Natural killer cell (primary cell): ENCODE measurements around the gene AP1S3. TPM values are rescaled to one million over a fixed set of nuclear protein-coding genes. Genes with fewer than 3 reads are reported as not detected.

Experiments used
- ATAC-seq, 3 donors: fragments of 150-1000 bp in 2 of 3; fragments of 200-7000 bp in 1 of 3; cut with Tn5 transposase; 1 replicate in 1 of 3; 2 replicates in 2 of 3; pipeline ENCODE4 v1.10.0; 2021; ENCODE audit warnings: mild to moderate bottlenecking in 2 of 3, moderate library complexity in 2 of 3
- DNase-seq, 2 donors: peaks; one replicate each; pipeline versions ENCODE4 v3.0.0 to v3.0.0-alpha.2; 2013 to 2021; ENCODE audit warnings: mixed read lengths in 1 of 2
- H3K27ac ChIP-seq: one replicate; pipeline ENCODE4 v1.5.1; 2013; ENCODE audit warnings: mild to moderate bottlenecking, low read length
- H3K27me3 ChIP-seq: one replicate; pipeline ENCODE4 v1.6.1; 2013; ENCODE audit warnings: low read length; ENCODE audit not compliant: control insufficient read depth, insufficient read depth
- H3K36me3 ChIP-seq: one replicate; pipeline ENCODE4 v1.6.1; 2013; ENCODE audit warnings: low read length; ENCODE audit not compliant: control insufficient read depth, insufficient read depth
- H3K4me1 ChIP-seq: one replicate; pipeline ENCODE4 v1.6.1; 2013; ENCODE audit warnings: low read length; ENCODE audit not compliant: control insufficient read depth, insufficient read depth
- H3K4me3 ChIP-seq: one replicate; pipeline ENCODE4 v1.5.1; 2013; ENCODE audit warnings: low read length
- H3K9me3 ChIP-seq: one replicate; pipeline ENCODE4 v1.6.1; 2013; ENCODE audit warnings: low read length; ENCODE audit not compliant: control insufficient read depth, insufficient read depth
- H3K27ac Mint-ChIP-seq, 2 donors: one replicate each; pipeline ENCODE4 v1.8.0; 2022; ENCODE audit warnings: mild to moderate bottlenecking in 2 of 2, mixed read lengths in 2 of 2, moderate library complexity in 1 of 2
- H3K27me3 Mint-ChIP-seq, 2 donors: one replicate each; pipeline ENCODE4 v1.8.0; 2022; ENCODE audit warnings: low read depth in 2 of 2, mixed read lengths in 2 of 2
- H3K36me3 Mint-ChIP-seq: one replicate; pipeline ENCODE4 v1.8.0; 2022; ENCODE audit warnings: mixed read lengths
- H3K4me1 Mint-ChIP-seq, 2 donors: one replicate each; pipeline ENCODE4 v1.8.0; 2022; ENCODE audit warnings: mixed read lengths in 2 of 2
- H3K4me3 Mint-ChIP-seq: one replicate; pipeline ENCODE4 v1.8.0; 2022; ENCODE audit warnings: mild to moderate bottlenecking, moderate library complexity, mixed read lengths
- H3K9me3 Mint-ChIP-seq, 2 donors: one replicate each; pipeline ENCODE4 v1.8.0; 2022; ENCODE audit warnings: mixed read lengths in 2 of 2
- WGBS: methylation state at CpG from one replicate; pipeline ENCODE4 v1.1.7; 2013; ENCODE audit warnings: missing lambda C conversion rate; ENCODE audit not compliant: insufficient coverage; 5-methylcytosine and 5-hydroxymethylcytosine counted together
- intact Hi-C: fragments of 100-400 bp; cut with micrococcal nuclease; formaldehyde crosslinking; loops from one replicate; pipeline ENCODE4 v1.14.2; 2022
- total RNA-seq, 4 donors: library from RNA; stranded (reverse); fragments of 120-200 nt in 1 of 4; gene quantifications; one replicate each; pipeline versions ENCODE4 v1.2.3 to v1.2.4, GENCODE V29; 2013 to 2022
- TF ChIP-seq, protein P1 (sequence below): fragments of 200-600 bp; IDR thresholded peaks from one replicate; pipeline ENCODE4 v1.8.0; 2022; ENCODE audit warnings: antibody characterized with exemption

Gene AP1S3
- total RNA-seq, 3 donors from 2014 or later (not counting 1 experiment from before 2014, with no cell fraction given), result 4.5 to 5.2 (median 5.0) TPM

DNA sequence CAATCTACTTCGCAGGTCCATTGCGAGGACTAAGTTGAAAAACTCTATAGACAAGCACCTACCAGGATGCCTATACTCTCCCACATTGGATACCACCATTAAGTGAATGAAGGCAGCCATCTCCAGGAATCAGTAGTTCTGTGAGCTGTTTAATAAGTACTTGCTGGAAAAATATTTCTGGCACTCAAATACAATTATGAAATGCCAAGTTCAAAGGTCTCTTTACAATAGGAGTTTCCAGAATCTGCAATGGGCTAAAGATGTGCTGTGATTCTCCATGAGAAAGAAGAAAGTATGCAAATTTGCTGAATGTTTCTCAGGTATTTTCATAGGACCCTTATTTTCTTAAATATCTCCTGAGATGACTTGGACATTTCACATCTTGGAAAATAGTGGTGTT is 103.0 kb downstream of the AP1S3 start:
- H3K27ac ChIP-seq, result no peak overlapping the region
- no peaks in the 10 kb centered on the region for H3K4me1 ChIP-seq
- no peaks in the 10 kb centered on the region for H3K9me3 ChIP-seq
- Mint-ChIP-seq H3K4me1 (no peaks in the 10 kb centered on the region), H3K27ac (no peak overlapping the region), H3K36me3 (no peaks in the 10 kb centered on the region), H3K4me3 (no peak overlapping the region), H3K27me3 (no peaks in the 10 kb centered on the region), H3K9me3 (no peaks in the 10 kb centered on the region)
- intact Hi-C loops, result no loop called here
- TF ChIP-seq, protein P1, sequence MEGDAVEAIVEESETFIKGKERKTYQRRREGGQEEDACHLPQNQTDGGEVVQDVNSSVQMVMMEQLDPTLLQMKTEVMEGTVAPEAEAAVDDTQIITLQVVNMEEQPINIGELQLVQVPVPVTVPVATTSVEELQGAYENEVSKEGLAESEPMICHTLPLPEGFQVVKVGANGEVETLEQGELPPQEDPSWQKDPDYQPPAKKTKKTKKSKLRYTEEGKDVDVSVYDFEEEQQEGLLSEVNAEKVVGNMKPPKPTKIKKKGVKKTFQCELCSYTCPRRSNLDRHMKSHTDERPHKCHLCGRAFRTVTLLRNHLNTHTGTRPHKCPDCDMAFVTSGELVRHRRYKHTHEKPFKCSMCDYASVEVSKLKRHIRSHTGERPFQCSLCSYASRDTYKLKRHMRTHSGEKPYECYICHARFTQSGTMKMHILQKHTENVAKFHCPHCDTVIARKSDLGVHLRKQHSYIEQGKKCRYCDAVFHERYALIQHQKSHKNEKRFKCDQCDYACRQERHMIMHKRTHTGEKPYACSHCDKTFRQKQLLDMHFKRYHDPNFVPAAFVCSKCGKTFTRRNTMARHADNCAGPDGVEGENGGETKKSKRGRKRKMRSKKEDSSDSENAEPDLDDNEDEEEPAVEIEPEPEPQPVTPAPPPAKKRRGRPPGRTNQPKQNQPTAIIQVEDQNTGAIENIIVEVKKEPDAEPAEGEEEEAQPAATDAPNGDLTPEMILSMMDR, result no peak
- no CpG with 5 or more reads among the region's 2 CpGs for WGBS
- no peaks in the 10 kb centered on the region for H3K36me3 ChIP-seq
- H3K27me3 ChIP-seq, result no peaks in the 10 kb centered on the region
- DNase-seq (no peak), ATAC-seq (no peak)
- H3K4me3 ChIP-seq, result no peak overlapping the region

DNA sequence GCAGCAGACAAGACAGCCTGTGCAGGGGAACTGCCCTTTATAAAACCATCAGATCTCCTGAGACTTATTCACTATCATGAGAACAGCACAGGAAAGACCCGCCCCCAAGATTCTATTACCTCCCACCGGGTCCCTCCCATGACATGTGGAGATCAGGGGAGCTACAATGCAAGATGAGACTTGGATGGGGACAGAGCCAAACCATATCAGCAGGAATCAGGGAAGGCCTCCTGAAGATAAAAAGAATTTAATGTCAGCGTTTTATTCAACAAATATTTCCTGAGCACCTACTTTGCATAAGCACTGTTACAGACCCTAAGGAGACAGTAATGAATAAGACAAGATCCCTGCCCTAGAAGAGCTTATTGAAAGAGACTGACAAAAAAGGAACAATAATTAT is 105.0 kb downstream of the AP1S3 start:
- Mint-ChIP-seq H3K9me3 (no peaks in the 10 kb centered on the region), H3K4me3 (no peak overlapping the region), H3K36me3 (no peaks in the 10 kb centered on the region), H3K27me3 (no peaks in the 10 kb centered on the region), H3K4me1 (peaks cover 4 to 5% of the 10 kb centered on the region in 2 donors), H3K27ac (no peak overlapping the region)
- WGBS, result 86% methylated on average over 2 of the region's 3 CpGs
- H3K27ac ChIP-seq, result no peak overlapping the region
- no peaks in the 10 kb centered on the region for H3K27me3 ChIP-seq
- ATAC-seq (no peak), DNase-seq (no peak)
- intact Hi-C loops, result no loop called here
- no peaks in the 10 kb centered on the region for H3K9me3 ChIP-seq
- H3K4me1 ChIP-seq, result peaks cover 3% of the 10 kb centered on the region
- no peaks in the 10 kb centered on the region for H3K36me3 ChIP-seq
- no peak overlapping the region for H3K4me3 ChIP-seq
- TF ChIP-seq, protein P1, result no peak

DNA sequence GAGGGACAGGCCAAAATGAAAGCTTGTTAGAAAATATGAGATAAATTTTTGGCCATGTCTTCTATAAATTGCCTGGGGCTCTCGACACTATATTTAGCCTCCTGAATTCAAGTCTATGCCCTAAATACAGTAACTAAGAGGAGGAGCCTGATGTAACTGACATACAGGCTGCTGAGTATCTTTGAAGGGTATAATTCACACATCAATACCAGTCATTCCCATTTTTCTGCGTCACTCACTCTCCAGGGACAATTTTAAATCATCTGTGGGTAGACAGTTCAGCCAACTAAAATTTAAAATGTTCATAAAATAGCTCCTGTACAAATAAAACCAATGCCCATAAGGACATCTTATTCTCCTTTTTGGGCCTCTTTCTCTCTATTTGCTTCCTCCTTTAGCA is 105.9 kb downstream of the AP1S3 start:
- H3K27ac Mint-ChIP-seq, result no peak overlapping the region
- Histone ChIP-seq H3K4me1 (peaks cover 3% of the 10 kb centered on the region), H3K27me3 (no peaks in the 10 kb centered on the region), H3K27ac (no peak overlapping the region), H3K9me3 (no peaks in the 10 kb centered on the region), H3K4me3 (no peak overlapping the region), H3K36me3 (no peaks in the 10 kb centered on the region)
- WGBS, result 100% methylated on average over 1 of the region's 2 CpGs
- no peaks in the 10 kb centered on the region for H3K9me3 Mint-ChIP-seq
- intact Hi-C loops, result no loop called here
- DNase-seq (no peak), ATAC-seq (no peak)
- H3K27me3 Mint-ChIP-seq, result no peaks in the 10 kb centered on the region
- H3K36me3 Mint-ChIP-seq, result no peaks in the 10 kb centered on the region
- TF ChIP-seq, protein P1, result no peak
- H3K4me1 Mint-ChIP-seq, result peaks cover 5 to 7% of the 10 kb centered on the region in 2 donors
- H3K4me3 Mint-ChIP-seq, result no peak overlapping the region

DNA sequence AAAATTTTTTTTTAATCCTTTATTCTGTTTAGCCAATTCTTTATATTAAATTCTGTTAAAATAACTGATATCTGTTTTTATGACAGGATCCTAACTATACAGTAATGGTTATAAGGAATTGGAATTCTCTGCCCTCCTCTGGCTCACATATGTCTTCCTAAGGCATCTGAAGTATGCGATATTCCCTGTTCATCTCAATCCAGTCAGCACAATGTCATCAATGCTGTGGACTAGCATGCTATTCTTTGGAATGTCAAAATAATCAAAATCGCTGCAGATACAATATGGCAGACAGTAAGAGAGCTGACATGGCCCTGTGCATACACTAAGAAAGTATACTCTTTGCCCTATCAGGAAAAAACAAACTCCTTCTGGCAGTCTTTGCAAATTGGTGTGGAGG is 107.6 kb downstream of the AP1S3 start:
- TF ChIP-seq, protein P1, result no peak
- Histone ChIP-seq H3K9me3 (no peaks in the 10 kb centered on the region), H3K4me1 (peaks cover 3% of the 10 kb centered on the region), H3K36me3 (no peaks in the 10 kb centered on the region), H3K27ac (no peak overlapping the region), H3K4me3 (no peak overlapping the region), H3K27me3 (no peaks in the 10 kb centered on the region)
- ATAC-seq, result no peak
- no peaks in the 10 kb centered on the region for H3K36me3 Mint-ChIP-seq
- 100% methylated on average over 2 of the region's 2 CpGs for WGBS
- H3K4me3 Mint-ChIP-seq, result no peak overlapping the region
- H3K27me3 Mint-ChIP-seq, result peaks cover 0 to 1% of the 10 kb centered on the region in 2 donors
- no peak overlapping the region for H3K27ac Mint-ChIP-seq
- DNase-seq, result no peak
- intact Hi-C loops, result loop anchor here (5.0 kb wide), 2 partner anchors 33 to 553 kb away; no protein-coding TSS in a partner anchor
- H3K4me1 Mint-ChIP-seq, result peaks cover 5 to 7% of the 10 kb centered on the region in 2 donors
- no peaks in the 10 kb centered on the region for H3K9me3 Mint-ChIP-seq
